Lung (tissue), 12 donors: ENCODE results near the gene GPR107. TPM values are rescaled to one million over a fixed set of nuclear protein-coding genes. Genes with fewer than 3 reads are reported as not detected.

Experiments used
- ATAC-seq: fragments of 200-7000 bp; cut with Tn5 transposase; one replicate; pipeline ENCODE4 v1.9.1; 2020; ENCODE audit warnings: moderate number of reproducible peaks; ENCODE audit not compliant: insufficient read depth, low FRiP score
- DNase-seq, 3 donors: peaks; one replicate each; pipeline ENCODE4 v3.0.0-alpha.2; 2013 to 2017
- H3K27ac ChIP-seq, 2 donors: one replicate each; pipeline ENCODE4 v1.5.1; 2013; ENCODE audit warnings: mild to moderate bottlenecking in 2 of 2, moderate library complexity in 2 of 2, control low read depth in 1 of 2, inconsistent platforms in 1 of 2, low read depth in 1 of 2, low read length in 1 of 2
- H3K27me3 ChIP-seq, 3 donors: one replicate each; pipeline ENCODE4 v1.5.1; 2013; ENCODE audit warnings: low read length in 2 of 3; ENCODE audit not compliant: control insufficient read depth in 3 of 3, insufficient read depth in 3 of 3
- H3K36me3 ChIP-seq, 4 donors: one replicate each; pipeline ENCODE4 v1.5.1; 2013; ENCODE audit warnings: low read length in 4 of 4, mild to moderate bottlenecking in 1 of 4, moderate library complexity in 1 of 4; ENCODE audit not compliant: control insufficient read depth in 4 of 4, insufficient read depth in 4 of 4
- H3K4me1 ChIP-seq, 5 donors: one replicate each; pipeline ENCODE4 v1.5.1; 2013; ENCODE audit warnings: low read length in 5 of 5, mild to moderate bottlenecking in 2 of 5, moderate library complexity in 1 of 5; ENCODE audit not compliant: control insufficient read depth in 5 of 5, insufficient read depth in 5 of 5
- H3K4me3 ChIP-seq: one replicate; pipeline ENCODE4 v1.5.1; 2013; ENCODE audit warnings: mild to moderate bottlenecking, control low read depth, moderate library complexity
- H3K9ac ChIP-seq, 2 donors: one replicate each; pipeline ENCODE4 v1.5.1; 2013; ENCODE audit warnings: low read length in 2 of 2, control low read depth in 1 of 2; ENCODE audit not compliant: insufficient read depth in 1 of 2
- H3K9me3 ChIP-seq, 4 donors: one replicate each; pipeline ENCODE4 v1.5.1; 2013; ENCODE audit warnings: low read length in 3 of 4, mild to moderate bottlenecking in 1 of 4, moderate library complexity in 1 of 4; ENCODE audit not compliant: control insufficient read depth in 4 of 4, insufficient read depth in 3 of 4
- WGBS, 2 donors: extraction: QIAGEN DNeasy Blood & Tissue Kit; methylation state at CpG; one replicate each; pipeline ENCODE4 v1.1.7; 2013; 5-methylcytosine and 5-hydroxymethylcytosine counted together
- polyA plus RNA-seq, 2 donors: library from polyadenylated mRNA; stranded (reverse); fragments of 200-250 nt; gene quantifications; one replicate each; pipeline ENCODE4 v1.2.1, GENCODE V29; 2013
- total RNA-seq, 2 donors: library from RNA; depleted of rRNA in 1 of 2; stranded (reverse); fragments of >200 nt in 1 of 2; gene quantifications; one replicate each; pipeline ENCODE4 v1.2.1, GENCODE V29; 2014 to 2021
- TF ChIP-seq, protein P1 (sequence below): IDR thresholded peaks from 2 replicates; pipeline ENCODE4 v1.5.1; 2012; ENCODE audit warnings: mild to moderate bottlenecking; ENCODE audit errors: control extremely low read depth, extremely low read depth
- donor health status: control.
- donor health status: control.
- donor health status: Bipolar disorder and iron deficiency.
- donor health status: healthy.
- donor health status: DM: yes; HTN: yes; CAD: no.

GPR107 gene
- total and polyA plus RNA-seq, 4 donors, result 11.0 to 180 (median 33.2) TPM

- 83 to 89% methylated on average over 3 of the region's 3 CpGs for WGBS, 2 donors
- TF ChIP-seq, protein P1, sequence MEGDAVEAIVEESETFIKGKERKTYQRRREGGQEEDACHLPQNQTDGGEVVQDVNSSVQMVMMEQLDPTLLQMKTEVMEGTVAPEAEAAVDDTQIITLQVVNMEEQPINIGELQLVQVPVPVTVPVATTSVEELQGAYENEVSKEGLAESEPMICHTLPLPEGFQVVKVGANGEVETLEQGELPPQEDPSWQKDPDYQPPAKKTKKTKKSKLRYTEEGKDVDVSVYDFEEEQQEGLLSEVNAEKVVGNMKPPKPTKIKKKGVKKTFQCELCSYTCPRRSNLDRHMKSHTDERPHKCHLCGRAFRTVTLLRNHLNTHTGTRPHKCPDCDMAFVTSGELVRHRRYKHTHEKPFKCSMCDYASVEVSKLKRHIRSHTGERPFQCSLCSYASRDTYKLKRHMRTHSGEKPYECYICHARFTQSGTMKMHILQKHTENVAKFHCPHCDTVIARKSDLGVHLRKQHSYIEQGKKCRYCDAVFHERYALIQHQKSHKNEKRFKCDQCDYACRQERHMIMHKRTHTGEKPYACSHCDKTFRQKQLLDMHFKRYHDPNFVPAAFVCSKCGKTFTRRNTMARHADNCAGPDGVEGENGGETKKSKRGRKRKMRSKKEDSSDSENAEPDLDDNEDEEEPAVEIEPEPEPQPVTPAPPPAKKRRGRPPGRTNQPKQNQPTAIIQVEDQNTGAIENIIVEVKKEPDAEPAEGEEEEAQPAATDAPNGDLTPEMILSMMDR, result no peak
- no peak for ATAC-seq
- peaks cover 0 to 14% (median 0%) of the 10 kb centered on the region in 5 donors for H3K4me1 ChIP-seq
- no peaks in the 10 kb centered on the region for H3K27me3 ChIP-seq
- H3K36me3 ChIP-seq, result no peaks in the 10 kb centered on the region
- no peak overlapping the region for H3K4me3 ChIP-seq
- H3K9me3 ChIP-seq, result peaks cover 0 to 3% (median 0%) of the 10 kb centered on the region in 4 donors
- H3K27ac ChIP-seq, result no peak overlapping the region
- DNase-seq, result no peak
- H3K9ac ChIP-seq, result no peak overlapping the region
These were observed 23.0 kb upstream of the GPR107 start for GRCh38 chr9:130030651-130031127.

DNA sequence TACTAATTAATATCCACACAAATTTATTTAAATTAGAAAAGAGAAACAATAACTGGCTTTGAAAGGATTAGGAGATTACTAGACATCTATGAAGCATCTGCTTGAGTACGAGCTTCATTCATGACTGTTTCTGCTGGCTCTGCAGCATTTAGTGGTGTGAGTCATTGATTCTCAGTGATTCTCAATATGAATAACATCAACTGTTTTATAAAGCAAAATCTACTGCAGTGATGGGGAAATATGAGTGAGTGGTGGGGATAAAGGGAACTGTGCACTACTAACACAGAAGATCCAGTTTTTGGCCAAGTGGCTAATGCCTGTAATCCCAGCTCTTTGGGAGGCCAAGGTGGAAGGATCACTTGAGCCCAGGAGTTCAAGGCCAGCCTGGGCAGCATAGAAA is 19.1 kb upstream of the GPR107 start:
- Histone ChIP-seq H3K9ac (no peak overlapping the region), H3K4me3 (no peak overlapping the region), H3K36me3 (no peaks in the 10 kb centered on the region), H3K9me3 (no peaks in the 10 kb centered on the region), H3K27me3 (peaks cover 0 to under 1% (median 0%) of the 10 kb centered on the region in 3 donors), H3K4me1 (peaks cover 0 to 19% (median 0%) of the 10 kb centered on the region in 5 donors), H3K27ac (no peak overlapping the region)
- DNase-seq (no peak), ATAC-seq (peak; percentile 38)
- 64 to 65% methylated on average over 1 of the region's 1 CpG for WGBS, 2 donors
- TF ChIP-seq, protein P1, result no peak

GRCh38 chr9:130036099-130036498 is 17.6 kb upstream of the GPR107 start:
- TF ChIP-seq, protein P1, result no peak
- Histone ChIP-seq H3K27ac (no peak overlapping the region), H3K4me3 (no peak overlapping the region), H3K9me3 (no peaks in the 10 kb centered on the region), H3K4me1 (peaks cover 0 to 18% (median 0%) of the 10 kb centered on the region in 5 donors), H3K36me3 (no peaks in the 10 kb centered on the region), H3K27me3 (peaks cover 0 to 5% (median 0%) of the 10 kb centered on the region in 3 donors), H3K9ac (no peak overlapping the region)
- peak in 1 of 3 donors; percentile 19 for DNase-seq
- ATAC-seq, result peak; percentile 44
